Vagina (tissue), 2 donors: ENCODE data around the gene PTX3. TPM values are rescaled to one million over a fixed set of nuclear protein-coding genes. Genes with fewer than 3 reads are reported as not detected.

ENCODE experiments used
- DNase-seq, 2 donors: peaks; one replicate each; pipeline ENCODE4 v3.0.0-alpha.2; 2017; ENCODE audit errors: extremely low spot score in 2 of 2
- H3K27ac ChIP-seq: fragments of 200-600 bp; sonication (generic); one replicate; pipeline ENCODE4 v1.5.1; 2019
- H3K27me3 ChIP-seq: fragments of 200-600 bp; sonication (generic); one replicate; pipeline ENCODE4 v1.5.1; 2019
- H3K36me3 ChIP-seq, 2 donors: fragments of 200-600 bp; sonication (generic); one replicate each; pipeline ENCODE4 v1.5.1; 2017 to 2019
- H3K4me1 ChIP-seq: fragments of 200-600 bp; sonication (generic); one replicate; pipeline ENCODE4 v1.5.1; 2019
- H3K4me3 ChIP-seq, 2 donors: fragments of 200-600 bp; sonication (generic); 1 replicate in 1 of 2; 2 replicates in 1 of 2; pipeline ENCODE4 v1.5.1; 2016 to 2019
- H3K9me3 ChIP-seq: fragments of 200-600 bp; sonication (generic); one replicate; pipeline ENCODE4 v1.5.1; 2019
- POLR2A ChIP-seq, 2 donors: fragments of 450-650 bp; IDR thresholded peaks; one replicate each; pipeline ENCODE4 v1.6.1; 2017; ENCODE audit warnings: antibody characterized with exemption in 2 of 2, mild to moderate bottlenecking in 2 of 2, moderate library complexity in 2 of 2
- POLR2AphosphoS5 ChIP-seq, 2 donors: sonication (generic); formaldehyde crosslinking; IDR thresholded peaks; one replicate each; pipeline ENCODE4 v1.9.0; 2017; ENCODE audit warnings: antibody characterized with exemption in 2 of 2, mild to moderate bottlenecking in 2 of 2, low read depth in 1 of 2; ENCODE audit not compliant: insufficient read depth in 1 of 2
- intact Hi-C: fragments of 100-400 bp; cut with DNase I; formaldehyde crosslinking; loops from one replicate; pipeline ENCODE4 v1.15.1; 2023
- total RNA-seq: library from RNA; depleted of rRNA; stranded (reverse); fragments of >200 nt; gene quantifications from one replicate; pipeline ENCODE4 v1.2.3, GENCODE V29; 2016
- TF ChIP-seq, protein P1 (sequence below), 3 experiments: fragments of 450-650 bp in 2 of 3; fragments of 200-600 bp in 1 of 3; sonication (generic) in 1 of 3; IDR thresholded peaks; one replicate each; pipeline ENCODE4 v1.5.1; 2017 to 2019; ENCODE audit warnings: antibody characterized with exemption in 3 of 3, mild to moderate bottlenecking in 2 of 3, moderate library complexity in 2 of 3

The PTX3 gene
- total RNA-seq, 1 donor from 2014 or later, result 29.2 TPM

DNA sequence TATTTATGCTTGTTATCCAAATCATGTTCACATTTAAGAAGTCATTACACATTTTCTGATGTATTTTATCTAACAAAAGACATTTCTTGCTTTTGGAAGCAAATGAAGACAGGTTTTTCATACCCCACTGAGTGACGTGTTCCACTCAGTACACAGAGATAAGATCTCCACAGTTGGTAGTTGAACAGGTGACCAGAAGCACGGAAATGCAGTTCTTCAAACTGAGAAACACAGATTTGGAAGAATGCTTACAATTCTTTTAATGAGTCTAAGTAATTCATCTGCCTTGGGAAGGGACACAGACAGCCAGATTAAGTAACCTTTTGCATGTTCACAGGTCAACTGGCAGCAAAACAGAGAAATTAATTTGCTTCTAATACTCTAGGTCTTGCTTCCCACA lies 23.1 kb downstream of the PTX3 start:
- H3K9me3 ChIP-seq, result no peaks in the 10 kb centered on the region
- no peak overlapping the region for H3K4me3 ChIP-seq
- H3K36me3 ChIP-seq, result no peaks in the 10 kb centered on the region
- TF ChIP-seq, protein P1, sequence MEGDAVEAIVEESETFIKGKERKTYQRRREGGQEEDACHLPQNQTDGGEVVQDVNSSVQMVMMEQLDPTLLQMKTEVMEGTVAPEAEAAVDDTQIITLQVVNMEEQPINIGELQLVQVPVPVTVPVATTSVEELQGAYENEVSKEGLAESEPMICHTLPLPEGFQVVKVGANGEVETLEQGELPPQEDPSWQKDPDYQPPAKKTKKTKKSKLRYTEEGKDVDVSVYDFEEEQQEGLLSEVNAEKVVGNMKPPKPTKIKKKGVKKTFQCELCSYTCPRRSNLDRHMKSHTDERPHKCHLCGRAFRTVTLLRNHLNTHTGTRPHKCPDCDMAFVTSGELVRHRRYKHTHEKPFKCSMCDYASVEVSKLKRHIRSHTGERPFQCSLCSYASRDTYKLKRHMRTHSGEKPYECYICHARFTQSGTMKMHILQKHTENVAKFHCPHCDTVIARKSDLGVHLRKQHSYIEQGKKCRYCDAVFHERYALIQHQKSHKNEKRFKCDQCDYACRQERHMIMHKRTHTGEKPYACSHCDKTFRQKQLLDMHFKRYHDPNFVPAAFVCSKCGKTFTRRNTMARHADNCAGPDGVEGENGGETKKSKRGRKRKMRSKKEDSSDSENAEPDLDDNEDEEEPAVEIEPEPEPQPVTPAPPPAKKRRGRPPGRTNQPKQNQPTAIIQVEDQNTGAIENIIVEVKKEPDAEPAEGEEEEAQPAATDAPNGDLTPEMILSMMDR (IDR thresholded peaks at IDR 0.05), result no peak
- TF ChIP-seq POLR2A (IDR thresholded peaks at IDR 0.05) (no peak), POLR2AphosphoS5 (IDR thresholded peaks at IDR 0.05; ENCODE audit: insufficient read depth in 1 of 2, low read depth in 1 of 2) (no peak)
- no peaks in the 10 kb centered on the region for H3K27me3 ChIP-seq
- DNase-seq, result no peak
- no peak overlapping the region for H3K27ac ChIP-seq
- intact Hi-C loops, result no loop called here
- H3K4me1 ChIP-seq, result no peaks in the 10 kb centered on the region

DNA sequence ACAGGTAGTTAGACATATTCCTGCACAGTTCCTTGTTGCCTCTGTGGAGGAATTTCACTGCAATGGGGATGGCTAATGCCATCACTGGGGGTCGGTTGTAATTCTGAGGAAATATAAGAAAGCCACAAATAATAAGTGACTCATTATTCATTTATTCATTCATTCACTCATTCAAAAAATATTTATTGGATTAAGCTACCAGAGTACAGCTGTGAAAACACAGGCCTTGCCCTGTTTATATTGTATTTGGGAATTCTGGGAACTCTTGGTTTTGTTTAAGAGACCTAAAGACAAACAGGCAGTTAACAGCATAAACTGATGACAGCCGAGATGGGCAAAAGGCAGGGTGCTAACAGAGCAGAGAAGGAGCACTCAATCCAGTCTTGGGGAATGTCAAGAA lies 23.6 kb downstream of the PTX3 start:
- no peak overlapping the region for H3K27ac ChIP-seq
- TF ChIP-seq, protein P1 (IDR thresholded peaks at IDR 0.05), result no peak
- no peak for TF ChIP-seq POLR2AphosphoS5 (IDR thresholded peaks at IDR 0.05; ENCODE audit: insufficient read depth in 1 of 2, low read depth in 1 of 2)
- no peak for TF ChIP-seq POLR2A (IDR thresholded peaks at IDR 0.05)
- intact Hi-C loops, result no loop called here
- no peak overlapping the region for H3K4me3 ChIP-seq
- DNase-seq, result no peak
- H3K27me3 ChIP-seq, result no peaks in the 10 kb centered on the region
- no peaks in the 10 kb centered on the region for H3K36me3 ChIP-seq
- H3K4me1 ChIP-seq, result no peaks in the 10 kb centered on the region
- H3K9me3 ChIP-seq, result no peaks in the 10 kb centered on the region

DNA sequence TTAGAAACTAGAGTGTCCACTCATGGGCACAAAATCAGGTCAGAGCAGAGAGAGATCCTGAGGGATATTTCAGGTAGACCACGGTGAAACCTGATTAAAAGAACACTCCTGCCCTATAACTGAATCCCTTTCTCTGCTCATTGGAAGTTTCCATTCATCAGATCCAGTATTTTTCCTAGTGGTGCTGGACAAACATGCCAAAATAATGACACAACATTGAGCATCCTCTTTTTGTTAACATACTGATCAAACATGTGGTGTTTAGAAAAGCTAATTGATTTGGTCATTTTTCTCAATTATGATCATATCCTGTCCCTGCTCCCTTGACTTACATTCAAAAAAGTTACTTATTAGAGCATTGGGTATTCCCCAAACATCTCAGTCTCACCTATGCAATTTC lies 27.2 kb downstream of the PTX3 start:
- H3K36me3 ChIP-seq, result no peaks in the 10 kb centered on the region
- no peak overlapping the region for H3K27ac ChIP-seq
- TF ChIP-seq POLR2AphosphoS5 (IDR thresholded peaks at IDR 0.05; ENCODE audit: insufficient read depth in 1 of 2, low read depth in 1 of 2) (no peak), POLR2A (IDR thresholded peaks at IDR 0.05) (no peak)
- TF ChIP-seq, protein P1 (IDR thresholded peaks at IDR 0.05), result no peak
- H3K9me3 ChIP-seq, result no peaks in the 10 kb centered on the region
- DNase-seq, result no peak
- intact Hi-C loops, result no loop called here
- H3K27me3 ChIP-seq, result no peaks in the 10 kb centered on the region
- H3K4me1 ChIP-seq, result no peaks in the 10 kb centered on the region
- no peak overlapping the region for H3K4me3 ChIP-seq

DNA sequence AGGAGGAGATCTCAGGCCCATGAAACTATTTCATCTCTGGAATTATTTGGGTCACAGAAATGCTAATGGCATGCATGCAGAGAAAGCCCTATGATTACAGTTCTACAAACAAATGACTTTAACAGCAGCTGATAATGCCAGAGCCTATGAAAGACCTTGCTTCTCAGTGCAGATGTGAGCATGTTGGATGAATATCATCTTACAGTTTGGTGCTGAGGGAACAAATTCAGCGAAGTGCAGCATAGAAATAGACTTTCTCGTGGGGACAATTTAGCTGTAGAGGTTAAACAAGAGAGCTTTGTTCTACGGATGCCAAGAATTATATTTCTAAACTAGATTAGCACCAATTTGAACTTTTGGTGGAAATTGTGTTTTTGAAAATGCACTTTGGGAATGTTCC lies 27.7 kb downstream of the PTX3 start:
- H3K4me3 ChIP-seq, result no peak overlapping the region
- H3K36me3 ChIP-seq, result no peaks in the 10 kb centered on the region
- intact Hi-C loops, result no loop called here
- H3K27ac ChIP-seq, result no peak overlapping the region
- H3K27me3 ChIP-seq, result no peaks in the 10 kb centered on the region
- H3K9me3 ChIP-seq, result no peaks in the 10 kb centered on the region
- no peak for DNase-seq
- TF ChIP-seq, protein P1 (IDR thresholded peaks at IDR 0.05), result no peak
- TF ChIP-seq POLR2AphosphoS5 (IDR thresholded peaks at IDR 0.05; ENCODE audit: insufficient read depth in 1 of 2, low read depth in 1 of 2) (no peak), POLR2A (IDR thresholded peaks at IDR 0.05) (no peak)
- H3K4me1 ChIP-seq, result no peaks in the 10 kb centered on the region

DNA sequence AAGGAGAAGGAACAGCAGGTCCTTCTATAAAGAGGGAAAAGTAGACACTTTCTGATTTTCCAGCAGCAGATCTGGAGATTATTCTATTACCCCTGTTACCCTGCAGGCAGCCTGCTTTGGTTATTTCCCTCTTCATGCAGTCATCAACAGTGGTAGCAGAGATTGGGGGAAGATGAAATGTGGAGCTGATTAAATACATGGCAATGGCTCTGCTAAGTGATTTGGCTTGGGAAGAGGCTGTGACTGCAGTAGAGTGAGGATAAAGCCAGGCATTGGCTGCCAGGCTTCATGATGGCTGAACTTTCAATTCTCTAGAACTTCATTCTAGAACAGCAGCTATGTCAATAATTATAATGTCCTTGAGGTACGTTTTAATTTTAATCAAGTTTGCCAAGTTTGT lies 29.1 kb downstream of the PTX3 start:
- H3K27ac ChIP-seq, result no peak overlapping the region
- TF ChIP-seq, protein P1 (IDR thresholded peaks at IDR 0.05), result no peak
- no peak overlapping the region for H3K4me3 ChIP-seq
- intact Hi-C loops, result no loop called here
- no peaks in the 10 kb centered on the region for H3K27me3 ChIP-seq
- H3K9me3 ChIP-seq, result no peaks in the 10 kb centered on the region
- H3K4me1 ChIP-seq, result no peaks in the 10 kb centered on the region
- no peak for DNase-seq
- H3K36me3 ChIP-seq, result no peaks in the 10 kb centered on the region
